HG02840 (cell line): ENCODE data around the gene IFT52.
"Not testable (repeated sequence)": the region's sequence is repeated elsewhere in the genome, so short reads cannot be mapped to it uniquely, and the experiment has no call there.

Experiments
- ATAC-seq: cut with Tn5 transposase; IDR thresholded peaks from one replicate; pipeline ENCODE4 v1.9.1; 2021; ENCODE audit warnings: mild to moderate bottlenecking, moderate library complexity, moderate number of reproducible peaks; ENCODE audit not compliant: unreplicated experiment, low FRiP score

IFT52 gene

GRCh38 chr20:43642548-43642947 is 51.8 kb downstream of the IFT52 start:
- no peak for ATAC-seq

- no peak for ATAC-seq
Measured at GRCh38 chr20:43650997-43651525, 60.3 kb downstream of the IFT52 start.

GRCh38 chr20:43651650-43652184 is 61.0 kb downstream of the IFT52 start:
- not testable (repeated sequence) for ATAC-seq

GRCh38 chr20:43653966-43654365 is 63.2 kb downstream of the IFT52 start:
- ATAC-seq, result no peak

- ATAC-seq, result not testable (repeated sequence)
Measured at GRCh38 chr20:43655176-43655575, 64.4 kb downstream of the IFT52 start.

GRCh38 chr20:43655937-43656336 is 65.2 kb downstream of the IFT52 start:
- ATAC-seq, result no peak

- no peak for ATAC-seq
Measured at GRCh38 chr20:43658069-43658722, 67.5 kb downstream of the IFT52 start.

- ATAC-seq, result no peak
Measured at GRCh38 chr20:43658723-43659419, 68.1 kb downstream of the IFT52 start.

GRCh38 chr20:43662943-43663655 is 72.4 kb downstream of the IFT52 start:
- ATAC-seq, result no peak

- ATAC-seq, result no peak
Measured at GRCh38 chr20:43665466-43666176, 74.9 kb downstream of the IFT52 start.

- peak; percentile 68 for ATAC-seq
Measured at GRCh38 chr20:43666376-43667328, 75.9 kb downstream of the IFT52 start, which contains the start of gene MYBL2. TSS of gene MYBL2 (plus strand) at chr20:43667114. CDS start at chr20:43667284, 170 bp downstream.

- ATAC-seq, result peak; percentile 42
Measured at GRCh38 chr20:43667341-43668132, 76.8 kb downstream of the IFT52 start.

GRCh38 chr20:43669332-43669731 is 78.6 kb downstream of the IFT52 start:
- no peak for ATAC-seq

- ATAC-seq, result no peak
Measured at GRCh38 chr20:43670423-43670822, 79.7 kb downstream of the IFT52 start.

- ATAC-seq, result no peak
Measured at GRCh38 chr20:43676368-43676767, 85.6 kb downstream of the IFT52 start.

- ATAC-seq, result no peak
Measured at GRCh38 chr20:43680981-43681380, 90.2 kb downstream of the IFT52 start.

- ATAC-seq, result peak; percentile 9
Measured at GRCh38 chr20:43681468-43681942, 90.8 kb downstream of the IFT52 start.

- peak; percentile 92 for ATAC-seq
Measured at GRCh38 chr20:43681991-43682410, 91.3 kb downstream of the IFT52 start.
